K562 (cell line): Measurements from ENCODE around the gene MTHFS. TPM values are rescaled to one million over a fixed set of nuclear protein-coding genes. Genes with fewer than 3 reads are reported as not detected.

Experiments used
- CEBPG ChIP-seq, 3 experiments: fragments of 200-800 bp in 1 of 3; sonication (Bioruptor generic) in 1 of 3; sonication (generic) in 1 of 3; formaldehyde crosslinking in 1 of 3; IDR thresholded peaks in 2 of 3; conservative IDR thresholded peaks in 1 of 3; 2 replicates each; pipeline versions ENCODE4 v1.6.1 to v1.8.0; 2016 to 2022; ENCODE audit warnings: missing compliant biosample characterization in 2 of 3, missing genetic modification characterization in 2 of 3, mild to moderate bottlenecking in 1 of 3, missing genetic modification reagents in 1 of 3
- CREM ChIP-seq: IDR thresholded peaks from 2 replicates; pipeline ENCODE4 v1.6.1; 2014; ENCODE audit warnings: antibody characterized with exemption, low read depth
- ELF1 ChIP-seq: fragments of 200-800 bp; sonication (Bioruptor generic); IDR thresholded peaks from 2 replicates; pipeline ENCODE4 v1.6.1; 2016; ENCODE audit warnings: missing genetic modification characterization, missing compliant biosample characterization
- GABPB2 ChIP-seq: fragments of 250-450 bp; sonication (Bioruptor Pico); conservative IDR thresholded peaks from 2 replicates; pipeline ENCODE4 v1.5.1; 2021; ENCODE audit warnings: mild to moderate bottlenecking
- MIER1 ChIP-seq: fragments of 450-650 bp; IDR thresholded peaks from 2 replicates; pipeline ENCODE4 v1.6.1; 2016; ENCODE audit warnings: antibody characterized with exemption, mild to moderate bottlenecking, low read depth
- NR2C1 ChIP-seq, 2 experiments: fragments of 450-650 bp; IDR thresholded peaks; 2 replicates each; pipeline ENCODE4 v1.6.1; 2017; ENCODE audit warnings: mild to moderate bottlenecking in 2 of 2, antibody characterized with exemption in 1 of 2, inconsistent platforms in 1 of 2, missing compliant biosample characterization in 1 of 2, missing genetic modification characterization in 1 of 2
- SIN3B ChIP-seq: fragments of 450-650 bp; IDR thresholded peaks from 2 replicates; pipeline ENCODE4 v1.6.1; 2017; ENCODE audit warnings: low read depth, mild to moderate bottlenecking, moderate library complexity
- SIRT6 ChIP-seq: IDR thresholded peaks from one replicate; pipeline ENCODE4 v1.6.1; 2012; ENCODE audit warnings: low read depth, mild to moderate bottlenecking, control low read depth, inconsistent platforms, low read length, moderate library complexity
- ZNF695 ChIP-seq: fragments of 450-650 bp; formaldehyde crosslinking; IDR thresholded peaks from 2 replicates; pipeline ENCODE4 v1.4.0; 2020; ENCODE audit warnings: mild to moderate bottlenecking, moderate library complexity
- ZNF780A ChIP-seq: fragments of 250-450 bp; sonication (Bioruptor Pico); IDR thresholded peaks from 2 replicates; pipeline ENCODE4 v1.5.0; 2021; ENCODE audit warnings: mild to moderate bottlenecking
- polyA plus RNA-seq, 8 experiments: library from polyadenylated mRNA; depleted of rRNA in 4 of 8; stranded (reverse) in 5 of 8; unstranded in 3 of 8; fragments of >200 nt; fragmentation: Nextera tagmentation in 2 of 8; fragmentation: Illumina TruSeq in 1 of 8; extraction: Ambion mirVana in 2 of 8; extraction: Trizol in 1 of 8; gene quantifications; 2 replicates each; pipeline versions ENCODE4 v1.2.1 to v1.2.3, GENCODE V29; 2011 to 2014; ENCODE audit warnings: inconsistent platforms in 1 of 8, missing spikeins in 1 of 8
- total RNA-seq, 7 experiments: library from RNA; depleted of rRNA in 6 of 7; stranded (reverse); fragments of >200 nt in 6 of 7; fragmentation: Illumina TruSeq in 2 of 7; extraction: Trizol in 2 of 7; gene quantifications; 2 replicates each; pipeline versions ENCODE4 v1.2.1 to v1.2.3, GENCODE V29; 2011 to 2021; ENCODE audit warnings: low replicate concordance in 1 of 7
- TF ChIP-seq, protein P1 (sequence below): fragments of 450-650 bp; IDR thresholded peaks from 2 replicates; pipeline ENCODE4 v1.6.1; 2016; ENCODE audit warnings: mild to moderate bottlenecking, moderate library complexity
- TF ChIP-seq, protein P2 (sequence below): conservative IDR thresholded peaks from 2 replicates; pipeline ENCODE4 v1.6.1; 2011; ENCODE audit warnings: low read depth, mild to moderate bottlenecking, low read length; ENCODE audit not compliant: control insufficient read depth

MTHFS gene
- total and polyA plus RNA-seq, 9 of the 15 experiments (the other 6 are each of a cell fraction or from before 2014, with no cell fraction given), result 17.8 to 79.3 (median 41.7) TPM

DNA sequence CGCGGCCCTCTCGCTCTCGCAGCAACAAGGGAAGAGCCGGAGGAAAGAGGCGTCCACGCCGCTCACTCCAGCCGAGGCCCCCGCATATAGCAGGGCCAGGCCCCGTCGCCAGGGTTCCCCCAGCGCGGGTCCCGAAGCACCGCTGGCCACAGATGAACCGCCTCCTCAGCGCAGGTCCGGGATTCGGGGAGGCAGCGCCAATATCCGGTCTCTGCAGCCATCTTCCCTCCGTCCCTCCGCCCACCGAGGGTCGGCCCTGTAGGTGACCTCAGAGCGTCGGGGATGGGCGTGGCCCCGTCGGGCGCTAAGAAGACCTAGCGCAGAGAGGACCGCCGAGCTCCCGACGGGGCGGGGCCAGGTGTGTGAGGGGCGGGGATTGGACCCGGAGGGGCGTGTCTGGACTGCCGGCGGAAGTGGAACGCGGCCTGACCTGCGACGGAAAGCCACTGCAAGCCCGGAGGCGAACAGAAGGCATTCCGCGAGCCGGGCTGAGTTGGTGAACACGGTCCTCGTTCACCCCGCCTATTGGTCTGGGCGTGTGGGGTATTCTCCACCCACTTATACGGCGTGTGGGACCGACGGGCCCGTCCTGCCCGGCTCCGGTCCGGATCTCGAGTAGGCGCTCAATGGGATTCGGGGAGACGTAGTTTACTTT, 26.8 kb upstream of the MTHFS start (continued):
- TF ChIP-seq, protein P1, sequence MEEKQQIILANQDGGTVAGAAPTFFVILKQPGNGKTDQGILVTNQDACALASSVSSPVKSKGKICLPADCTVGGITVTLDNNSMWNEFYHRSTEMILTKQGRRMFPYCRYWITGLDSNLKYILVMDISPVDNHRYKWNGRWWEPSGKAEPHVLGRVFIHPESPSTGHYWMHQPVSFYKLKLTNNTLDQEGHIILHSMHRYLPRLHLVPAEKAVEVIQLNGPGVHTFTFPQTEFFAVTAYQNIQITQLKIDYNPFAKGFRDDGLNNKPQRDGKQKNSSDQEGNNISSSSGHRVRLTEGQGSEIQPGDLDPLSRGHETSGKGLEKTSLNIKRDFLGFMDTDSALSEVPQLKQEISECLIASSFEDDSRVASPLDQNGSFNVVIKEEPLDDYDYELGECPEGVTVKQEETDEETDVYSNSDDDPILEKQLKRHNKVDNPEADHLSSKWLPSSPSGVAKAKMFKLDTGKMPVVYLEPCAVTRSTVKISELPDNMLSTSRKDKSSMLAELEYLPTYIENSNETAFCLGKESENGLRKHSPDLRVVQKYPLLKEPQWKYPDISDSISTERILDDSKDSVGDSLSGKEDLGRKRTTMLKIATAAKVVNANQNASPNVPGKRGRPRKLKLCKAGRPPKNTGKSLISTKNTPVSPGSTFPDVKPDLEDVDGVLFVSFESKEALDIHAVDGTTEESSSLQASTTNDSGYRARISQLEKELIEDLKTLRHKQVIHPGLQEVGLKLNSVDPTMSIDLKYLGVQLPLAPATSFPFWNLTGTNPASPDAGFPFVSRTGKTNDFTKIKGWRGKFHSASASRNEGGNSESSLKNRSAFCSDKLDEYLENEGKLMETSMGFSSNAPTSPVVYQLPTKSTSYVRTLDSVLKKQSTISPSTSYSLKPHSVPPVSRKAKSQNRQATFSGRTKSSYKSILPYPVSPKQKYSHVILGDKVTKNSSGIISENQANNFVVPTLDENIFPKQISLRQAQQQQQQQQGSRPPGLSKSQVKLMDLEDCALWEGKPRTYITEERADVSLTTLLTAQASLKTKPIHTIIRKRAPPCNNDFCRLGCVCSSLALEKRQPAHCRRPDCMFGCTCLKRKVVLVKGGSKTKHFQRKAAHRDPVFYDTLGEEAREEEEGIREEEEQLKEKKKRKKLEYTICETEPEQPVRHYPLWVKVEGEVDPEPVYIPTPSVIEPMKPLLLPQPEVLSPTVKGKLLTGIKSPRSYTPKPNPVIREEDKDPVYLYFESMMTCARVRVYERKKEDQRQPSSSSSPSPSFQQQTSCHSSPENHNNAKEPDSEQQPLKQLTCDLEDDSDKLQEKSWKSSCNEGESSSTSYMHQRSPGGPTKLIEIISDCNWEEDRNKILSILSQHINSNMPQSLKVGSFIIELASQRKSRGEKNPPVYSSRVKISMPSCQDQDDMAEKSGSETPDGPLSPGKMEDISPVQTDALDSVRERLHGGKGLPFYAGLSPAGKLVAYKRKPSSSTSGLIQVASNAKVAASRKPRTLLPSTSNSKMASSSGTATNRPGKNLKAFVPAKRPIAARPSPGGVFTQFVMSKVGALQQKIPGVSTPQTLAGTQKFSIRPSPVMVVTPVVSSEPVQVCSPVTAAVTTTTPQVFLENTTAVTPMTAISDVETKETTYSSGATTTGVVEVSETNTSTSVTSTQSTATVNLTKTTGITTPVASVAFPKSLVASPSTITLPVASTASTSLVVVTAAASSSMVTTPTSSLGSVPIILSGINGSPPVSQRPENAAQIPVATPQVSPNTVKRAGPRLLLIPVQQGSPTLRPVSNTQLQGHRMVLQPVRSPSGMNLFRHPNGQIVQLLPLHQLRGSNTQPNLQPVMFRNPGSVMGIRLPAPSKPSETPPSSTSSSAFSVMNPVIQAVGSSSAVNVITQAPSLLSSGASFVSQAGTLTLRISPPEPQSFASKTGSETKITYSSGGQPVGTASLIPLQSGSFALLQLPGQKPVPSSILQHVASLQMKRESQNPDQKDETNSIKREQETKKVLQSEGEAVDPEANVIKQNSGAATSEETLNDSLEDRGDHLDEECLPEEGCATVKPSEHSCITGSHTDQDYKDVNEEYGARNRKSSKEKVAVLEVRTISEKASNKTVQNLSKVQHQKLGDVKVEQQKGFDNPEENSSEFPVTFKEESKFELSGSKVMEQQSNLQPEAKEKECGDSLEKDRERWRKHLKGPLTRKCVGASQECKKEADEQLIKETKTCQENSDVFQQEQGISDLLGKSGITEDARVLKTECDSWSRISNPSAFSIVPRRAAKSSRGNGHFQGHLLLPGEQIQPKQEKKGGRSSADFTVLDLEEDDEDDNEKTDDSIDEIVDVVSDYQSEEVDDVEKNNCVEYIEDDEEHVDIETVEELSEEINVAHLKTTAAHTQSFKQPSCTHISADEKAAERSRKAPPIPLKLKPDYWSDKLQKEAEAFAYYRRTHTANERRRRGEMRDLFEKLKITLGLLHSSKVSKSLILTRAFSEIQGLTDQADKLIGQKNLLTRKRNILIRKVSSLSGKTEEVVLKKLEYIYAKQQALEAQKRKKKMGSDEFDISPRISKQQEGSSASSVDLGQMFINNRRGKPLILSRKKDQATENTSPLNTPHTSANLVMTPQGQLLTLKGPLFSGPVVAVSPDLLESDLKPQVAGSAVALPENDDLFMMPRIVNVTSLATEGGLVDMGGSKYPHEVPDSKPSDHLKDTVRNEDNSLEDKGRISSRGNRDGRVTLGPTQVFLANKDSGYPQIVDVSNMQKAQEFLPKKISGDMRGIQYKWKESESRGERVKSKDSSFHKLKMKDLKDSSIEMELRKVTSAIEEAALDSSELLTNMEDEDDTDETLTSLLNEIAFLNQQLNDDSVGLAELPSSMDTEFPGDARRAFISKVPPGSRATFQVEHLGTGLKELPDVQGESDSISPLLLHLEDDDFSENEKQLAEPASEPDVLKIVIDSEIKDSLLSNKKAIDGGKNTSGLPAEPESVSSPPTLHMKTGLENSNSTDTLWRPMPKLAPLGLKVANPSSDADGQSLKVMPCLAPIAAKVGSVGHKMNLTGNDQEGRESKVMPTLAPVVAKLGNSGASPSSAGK, result peak; percentile 90
- TF ChIP-seq ELF1 (tag) (peak; percentile 52; the same call in 1 of the 2 replicates), NR2C1 (IDR thresholded peaks at IDR 0.05) (peak; percentile 65), NR2C1 (tag; IDR thresholded peaks at IDR 0.05) (no peak; the same call in 1 of the 2 replicates), CEBPG (CRISPR knock-in tag; IDR thresholded peaks at IDR 0.05) (no peak), CEBPG (tag; conservative IDR thresholded peaks at IDR 0.05 in 1 of 2, IDR thresholded peaks at IDR 0.05 in 1 of 2) (no peak), CREM (peak; percentile 93), GABPB2 (CRISPR knock-in tag) (no peak), ZNF695 (no peak), SIN3B (peak; percentile 32), ZNF780A (CRISPR knock-in tag) (no peak), SIRT6 (no peak), MIER1 (no peak)
- TF ChIP-seq, protein P2, sequence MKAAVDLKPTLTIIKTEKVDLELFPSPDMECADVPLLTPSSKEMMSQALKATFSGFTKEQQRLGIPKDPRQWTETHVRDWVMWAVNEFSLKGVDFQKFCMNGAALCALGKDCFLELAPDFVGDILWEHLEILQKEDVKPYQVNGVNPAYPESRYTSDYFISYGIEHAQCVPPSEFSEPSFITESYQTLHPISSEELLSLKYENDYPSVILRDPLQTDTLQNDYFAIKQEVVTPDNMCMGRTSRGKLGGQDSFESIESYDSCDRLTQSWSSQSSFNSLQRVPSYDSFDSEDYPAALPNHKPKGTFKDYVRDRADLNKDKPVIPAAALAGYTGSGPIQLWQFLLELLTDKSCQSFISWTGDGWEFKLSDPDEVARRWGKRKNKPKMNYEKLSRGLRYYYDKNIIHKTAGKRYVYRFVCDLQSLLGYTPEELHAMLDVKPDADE, result no peak; the same call in 1 of the 2 replicates
